Measurements from ENCODE around the gene COL16A1.

The COL16A1 gene

DNA sequence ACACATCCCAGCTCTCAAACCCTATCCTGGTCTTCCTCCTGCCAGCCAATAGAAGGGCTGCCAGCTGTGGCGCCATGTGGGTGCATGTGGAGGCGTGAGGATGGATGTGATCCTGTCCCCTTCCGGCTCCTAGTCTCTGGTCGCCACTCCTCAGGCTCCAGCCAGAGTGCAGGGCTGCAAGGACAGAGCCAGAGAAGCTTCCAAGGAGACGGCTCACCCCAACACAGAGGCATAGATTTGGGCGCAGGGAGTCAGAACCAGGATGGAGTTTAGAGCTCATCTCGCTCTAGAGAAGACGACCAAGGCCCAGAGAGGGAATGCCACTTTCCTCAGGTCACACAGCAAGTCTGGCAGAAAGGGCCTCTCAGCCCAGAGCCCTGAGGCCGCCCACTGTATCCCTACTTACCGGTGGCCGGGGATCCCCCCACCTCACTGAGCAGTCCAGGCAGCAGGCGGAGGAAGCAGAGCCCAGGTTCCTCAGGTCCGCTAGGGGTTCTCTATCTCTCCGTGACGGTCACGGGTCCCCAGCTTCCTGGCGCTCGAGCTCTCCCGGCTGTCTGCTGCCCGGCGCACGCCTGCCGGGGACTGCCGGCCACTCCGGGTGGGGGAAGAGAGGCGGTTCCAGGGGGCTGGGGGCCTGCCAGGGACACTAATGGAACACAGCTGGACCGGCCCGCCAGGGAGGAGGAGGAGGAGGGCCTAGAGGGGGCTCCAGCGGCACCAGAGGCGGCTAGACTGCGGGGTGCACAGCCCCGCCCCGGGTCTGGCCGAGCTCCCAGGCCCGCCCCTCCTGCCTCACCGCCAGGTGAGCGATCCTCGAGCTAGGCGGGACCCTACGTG lies at the start of gene COL16A1:
Gene COL16A1 (minus strand): TSS at position 587 of the 840 bp plus-strand sequence. CDS start 1,824 bp downstream, outside the sequence.
- DNase-seq, result no peak

DNA sequence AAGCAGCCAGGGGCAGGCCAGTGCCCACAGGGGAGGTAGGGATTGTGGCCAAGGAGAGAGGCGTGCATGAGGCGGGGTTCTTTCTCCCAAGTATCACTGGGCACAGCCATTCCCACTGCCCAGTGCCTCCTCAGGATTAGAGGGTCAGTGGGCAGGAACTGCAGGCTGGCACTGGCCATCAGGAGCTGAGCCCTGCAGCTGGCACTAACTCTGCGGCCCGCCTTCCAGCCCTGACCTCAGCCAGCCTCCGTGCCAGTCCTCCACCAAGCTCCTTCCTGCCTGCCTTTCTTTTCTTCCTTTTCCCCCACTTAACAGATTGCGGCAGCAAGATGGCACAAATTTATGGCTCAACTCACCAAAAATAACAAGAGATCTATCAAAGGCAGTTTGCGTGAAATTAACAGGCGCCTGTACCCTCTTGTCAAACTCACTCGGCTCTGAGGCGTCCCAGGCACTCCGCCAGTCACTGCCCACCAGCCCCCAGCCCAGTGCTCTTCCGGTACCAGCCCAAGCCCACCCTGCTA lies 49.2 kb upstream of the COL16A1 start:
- no peak for DNase-seq

DNA sequence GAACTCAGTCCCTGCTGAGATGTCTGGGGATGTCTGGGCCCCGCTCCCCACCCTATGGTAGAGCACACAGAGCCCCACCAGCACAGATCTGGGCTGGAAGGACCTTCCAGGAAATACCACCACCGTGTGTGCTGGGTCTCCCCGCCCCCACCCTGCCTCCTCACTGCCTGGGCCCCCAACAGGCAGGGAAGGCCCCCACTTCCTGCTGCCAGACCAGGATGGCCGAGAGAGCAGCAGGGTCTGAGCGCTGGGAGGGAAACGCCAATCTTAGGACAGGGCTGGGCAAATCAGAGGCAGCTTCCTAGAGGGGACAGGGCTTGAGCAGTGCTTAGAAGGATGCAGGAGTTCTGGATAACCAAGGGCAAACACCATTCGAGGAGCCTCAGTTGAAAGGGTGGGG lies 48.4 kb upstream of the COL16A1 start:
- no peak for DNase-seq

DNA sequence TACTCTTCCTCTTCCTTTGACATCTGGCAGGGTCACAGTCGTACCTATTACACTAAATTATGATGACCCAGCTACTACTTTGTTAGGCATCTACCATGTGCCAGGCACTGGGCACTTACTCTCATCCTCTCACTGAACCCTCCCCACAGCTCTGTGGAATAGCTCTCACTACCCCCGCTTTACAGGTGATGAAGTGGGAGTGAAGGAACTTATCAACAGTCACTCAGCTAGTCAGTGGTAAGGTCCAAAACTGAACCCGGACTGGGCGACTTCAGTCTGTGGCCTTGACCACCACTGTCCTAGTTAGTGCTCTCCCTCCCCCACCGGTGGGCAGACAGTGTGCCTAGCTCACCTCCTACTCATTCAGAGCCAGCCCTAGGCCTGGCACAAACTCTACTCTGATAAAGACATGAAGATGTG lies 48.0 kb upstream of the COL16A1 start:
- DNase-seq, result no peak

GRCh38 chr1:31750858-31751510 lies 47.2 kb upstream of the COL16A1 start:
- no peak for DNase-seq

DNA sequence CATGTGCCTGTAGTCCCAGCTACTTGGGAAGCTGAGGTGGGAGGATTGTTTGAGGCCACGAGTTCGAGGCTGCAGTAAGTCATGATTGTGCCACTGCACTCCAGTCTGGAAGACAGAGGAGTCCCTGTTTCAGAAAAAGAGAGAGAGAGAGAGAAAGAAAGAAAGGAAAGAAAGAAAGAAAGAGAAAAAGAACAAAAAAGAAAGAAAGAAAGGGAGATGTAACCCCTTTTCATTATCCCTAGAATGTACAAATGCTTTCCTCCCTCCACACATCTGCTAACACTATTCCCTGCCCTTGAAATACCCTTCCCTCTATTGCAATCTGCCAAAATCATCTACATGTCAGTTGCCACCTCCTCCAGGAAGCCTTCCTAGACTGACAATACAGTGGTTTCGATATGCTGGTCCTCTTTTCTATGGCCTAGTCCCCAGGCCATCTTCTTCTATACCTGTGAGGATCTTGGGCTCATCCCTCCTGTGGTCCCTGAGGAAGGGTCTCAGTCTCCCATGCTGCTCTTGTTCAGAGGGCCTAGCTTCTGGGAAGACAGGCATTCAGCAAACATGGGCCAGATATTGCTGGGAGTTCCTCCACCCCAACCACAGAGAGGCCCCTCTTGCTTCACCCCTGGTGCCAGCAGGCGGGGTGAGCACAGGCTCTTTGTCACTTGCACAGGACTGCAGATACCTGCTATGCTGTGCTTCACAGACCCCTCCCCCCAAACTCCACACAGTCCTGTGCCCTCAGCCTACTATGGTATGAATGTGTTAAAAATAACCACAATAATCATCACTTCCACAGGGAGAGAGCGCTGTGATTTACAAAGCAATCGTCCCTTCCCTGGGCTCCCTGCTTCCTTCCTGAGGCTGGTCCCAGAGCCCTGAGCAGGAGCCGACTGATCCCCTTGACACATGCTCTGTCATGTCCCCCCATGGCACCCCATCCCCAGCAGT lies 46.2 kb upstream of the COL16A1 start:
- DNase-seq, result no peak

DNA sequence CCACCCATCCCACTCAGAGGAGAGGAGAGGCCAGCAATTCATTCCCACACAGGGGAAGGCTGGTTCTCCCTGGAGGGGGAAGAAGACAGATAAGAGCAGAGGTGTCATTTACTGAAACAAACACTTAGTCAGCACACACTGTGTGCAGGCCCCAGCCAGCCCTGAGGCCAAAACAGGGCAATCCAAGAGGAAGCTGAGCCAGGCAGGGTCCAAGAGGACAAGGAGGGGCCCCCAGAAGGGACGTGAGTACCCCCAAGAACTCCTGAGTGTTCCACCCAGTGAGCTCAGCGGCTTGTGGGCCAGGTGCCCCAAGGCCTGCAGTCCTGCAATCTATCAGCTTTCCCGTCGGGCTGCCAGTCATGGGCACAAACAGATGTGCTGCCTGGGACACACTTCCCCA lies 44.5 kb upstream of the COL16A1 start:
- DNase-seq, result no peak

DNA sequence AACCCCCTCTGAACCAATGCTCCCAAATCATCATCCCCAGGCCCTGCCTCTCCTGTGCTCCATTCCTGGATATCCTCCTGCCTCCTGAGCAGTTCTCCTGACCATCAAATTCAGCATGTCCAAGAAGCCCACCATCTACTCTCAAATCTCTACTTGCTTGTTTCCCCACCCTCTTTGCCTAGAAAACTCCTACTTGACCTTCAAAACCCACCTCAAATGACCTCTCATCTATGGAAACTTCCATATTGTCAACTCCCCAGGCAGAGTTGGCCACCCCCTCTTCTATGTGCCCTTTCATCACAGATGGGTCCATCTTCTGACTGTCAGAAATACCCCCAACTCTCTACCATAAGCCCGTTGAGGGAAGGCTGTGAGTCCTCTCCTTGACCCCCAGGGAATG lies 43.5 kb upstream of the COL16A1 start:
- no peak for DNase-seq

- no peak for DNase-seq
These were observed 42.9 kb upstream of the COL16A1 start for GRCh38 chr1:31746687-31747086.

DNA sequence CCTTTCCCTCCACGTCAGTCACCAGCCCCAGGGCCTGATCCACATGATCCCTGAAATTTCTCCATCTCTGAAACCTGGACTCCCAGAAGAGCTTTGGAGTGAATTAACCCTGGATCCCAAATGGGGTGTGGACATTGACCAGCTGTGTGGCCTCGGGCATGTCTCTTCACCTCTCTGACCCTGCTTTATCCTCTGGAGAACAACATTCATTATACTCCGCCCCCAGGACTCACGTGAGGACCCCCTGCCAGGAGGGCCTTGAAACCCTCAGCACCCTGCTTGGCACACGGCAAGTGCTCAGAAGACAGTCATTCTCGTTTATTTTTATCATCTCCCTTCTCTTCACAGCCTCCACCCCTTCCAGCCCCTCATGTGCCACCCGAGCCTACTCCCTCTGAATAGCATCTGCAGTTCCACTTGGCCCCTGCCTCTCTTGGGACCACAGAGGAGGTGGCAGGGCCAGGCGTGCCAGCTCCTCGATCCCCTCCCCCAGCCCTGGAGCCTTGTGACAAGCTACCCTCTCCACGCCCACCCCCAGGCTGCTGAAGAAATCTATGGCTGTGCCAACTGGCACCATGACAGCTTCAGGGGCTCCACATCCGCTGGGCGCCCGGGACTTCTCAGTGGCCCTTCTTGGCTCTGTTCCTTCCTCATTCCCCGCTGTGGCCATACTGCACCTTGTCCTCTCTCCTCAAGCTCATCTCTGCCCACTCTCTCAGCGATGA lies 42.3 kb upstream of the COL16A1 start:
- no peak for DNase-seq

- peak; percentile 5 for DNase-seq
These were observed 41.5 kb upstream of the COL16A1 start for GRCh38 chr1:31745096-31745945.

DNA sequence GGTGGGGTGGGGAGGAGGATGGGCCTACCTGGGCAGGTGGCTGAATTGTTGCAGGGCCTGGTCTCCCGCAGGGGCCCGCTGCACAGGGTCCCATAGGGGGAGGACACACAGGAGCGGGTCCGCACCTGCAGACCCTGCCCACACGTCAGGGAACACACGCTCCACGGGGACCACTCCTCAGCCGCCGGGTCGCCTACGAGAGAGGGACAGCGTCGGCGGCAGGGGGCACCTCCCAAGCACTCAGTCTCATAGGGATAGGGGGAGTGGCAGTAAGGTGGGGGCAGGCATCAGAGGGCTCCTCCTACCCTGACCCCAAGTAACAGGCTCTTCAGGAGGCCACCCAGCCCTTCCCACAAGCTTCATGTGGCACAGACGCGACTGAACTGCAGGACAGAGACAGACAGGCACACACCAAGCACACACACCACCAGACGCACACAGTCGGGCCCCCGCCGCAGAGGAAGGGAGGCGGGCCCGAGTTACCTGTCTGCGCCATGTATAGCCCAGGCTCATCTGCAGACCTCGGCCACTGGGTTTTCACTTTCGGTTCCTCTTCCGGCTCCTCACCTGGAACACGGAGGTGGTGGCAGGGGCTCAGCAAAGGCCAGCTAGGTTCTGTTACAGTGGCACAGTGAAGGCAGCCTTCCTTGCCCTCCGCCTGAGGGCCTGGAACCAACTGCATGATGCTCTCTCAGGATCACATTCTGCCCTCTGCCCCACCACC lies 40.5 kb upstream of the COL16A1 start:
- DNase-seq, result no peak

GRCh38 chr1:31742462-31743212 lies 38.8 kb upstream of the COL16A1 start:
- no peak for DNase-seq

DNA sequence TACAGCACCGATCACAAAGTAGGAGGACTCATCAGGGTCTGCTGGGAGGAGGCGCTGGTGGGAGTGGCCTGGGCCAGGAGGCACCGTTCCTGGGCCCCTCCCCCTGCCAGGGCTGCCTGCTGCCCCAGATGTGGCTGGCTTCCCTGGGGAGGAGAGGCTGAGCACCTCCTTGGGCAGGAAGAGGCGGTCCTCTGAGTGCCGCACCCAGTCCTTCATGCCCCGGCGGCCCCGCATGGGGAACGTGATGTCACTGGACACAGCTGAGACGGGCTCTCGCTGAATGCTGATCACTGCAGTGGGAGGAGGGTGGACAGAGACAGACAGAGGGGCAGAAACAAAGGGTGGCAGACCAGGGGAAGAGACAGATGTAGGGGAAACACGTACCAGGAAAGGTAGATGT lies 35.5 kb upstream of the COL16A1 start:
- no peak for DNase-seq

DNA sequence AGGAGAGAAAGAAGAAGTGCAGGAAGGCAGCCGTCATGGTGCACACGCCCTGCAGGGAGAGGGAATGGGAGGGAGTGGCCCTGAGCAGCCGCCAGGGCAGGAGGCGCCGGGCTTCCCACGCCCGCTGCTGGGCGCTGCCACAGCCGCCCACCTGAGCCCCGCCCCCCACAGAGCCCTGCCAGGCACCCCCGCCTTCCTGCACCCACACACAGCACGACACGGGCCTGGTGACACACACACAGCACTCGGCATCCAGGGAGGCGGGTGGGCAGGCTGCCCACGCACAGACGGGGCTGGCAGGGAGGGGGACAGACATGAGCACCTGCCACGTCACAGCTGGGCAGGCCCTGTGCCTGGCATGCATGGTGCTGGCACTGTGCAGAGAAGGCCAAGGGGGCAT lies 32.9 kb upstream of the COL16A1 start:
- DNase-seq, result no peak

- DNase-seq, result no peak
These were observed 31.8 kb upstream of the COL16A1 start for GRCh38 chr1:31735571-31735970.

GRCh38 chr1:31734582-31735107 lies 30.8 kb upstream of the COL16A1 start:
- no peak for DNase-seq

- no peak for DNase-seq
These were observed 29.8 kb upstream of the COL16A1 start for GRCh38 chr1:31733389-31734219.

All from NCI-H526 treated with DMSO at 0.1 percent for 48 hours (cell line).